ENCODE results near the gene KCNC1.

Gene KCNC1

DNA sequence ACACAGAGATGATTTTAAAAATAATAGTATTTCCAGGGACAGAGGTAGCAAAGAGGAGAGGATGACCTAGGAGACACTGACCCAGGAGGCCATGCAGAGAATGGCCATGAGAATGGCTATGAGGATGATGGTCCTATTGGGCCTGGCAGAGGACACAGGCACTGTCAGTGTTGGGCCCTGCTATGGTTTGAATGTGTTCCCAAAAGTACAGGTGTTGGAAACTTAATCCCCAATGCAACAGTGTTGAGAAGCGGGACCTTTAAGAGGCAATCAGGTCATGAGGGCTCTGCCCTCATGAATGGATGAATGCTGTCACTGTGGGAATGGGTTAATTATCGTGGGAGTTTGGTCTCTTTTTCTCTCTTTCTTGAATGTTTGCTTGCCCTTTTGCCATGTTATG lies 61.6 kb downstream of the KCNC1 start:
- no peak for DNase-seq

- DNase-seq: no peak
Measured at GRCh38 chr11:17798253-17798652, 63.7 kb downstream of the KCNC1 start.

- no peak for DNase-seq
Measured at GRCh38 chr11:17798716-17799115, 64.1 kb downstream of the KCNC1 start.

DNA sequence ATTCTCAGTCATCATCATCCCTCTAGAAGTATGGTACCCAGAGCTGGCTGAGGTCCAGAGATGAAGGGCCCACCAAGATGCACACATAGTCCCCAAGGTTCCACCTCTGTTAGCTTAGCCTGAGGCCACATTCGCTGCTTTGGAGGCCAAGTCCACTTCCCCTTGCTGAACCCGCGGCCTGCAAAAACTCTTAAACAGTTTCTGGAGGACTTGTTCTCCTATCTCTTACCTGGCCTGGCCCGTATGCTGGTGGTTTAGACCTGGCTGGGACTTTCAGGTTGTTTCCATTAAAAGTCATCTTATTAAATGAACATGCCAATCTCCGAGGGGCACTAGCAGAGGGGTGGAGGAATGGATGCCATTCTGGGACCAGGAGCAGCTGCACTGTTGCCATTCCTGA lies 64.6 kb downstream of the KCNC1 start:
- DNase-seq: no peak

DNA sequence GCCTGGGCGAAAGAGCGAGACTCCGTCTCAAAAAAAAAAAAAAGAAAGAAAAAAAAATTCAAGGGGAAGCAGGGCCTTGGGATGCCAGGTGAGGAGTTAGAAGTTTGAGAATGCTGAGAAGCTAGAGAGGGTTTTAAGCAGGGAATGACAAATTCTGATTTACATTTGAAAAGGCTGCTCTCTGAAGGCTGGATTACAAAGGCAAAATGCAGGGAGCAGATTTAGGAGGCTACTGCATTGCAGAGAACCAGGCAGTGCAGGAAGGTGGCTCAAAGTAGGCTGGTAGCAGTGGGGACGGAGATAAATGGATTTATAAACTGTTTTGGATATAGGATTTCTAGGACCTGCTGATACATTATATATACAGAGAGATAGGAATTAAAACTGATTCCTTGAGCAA lies 66.6 kb downstream of the KCNC1 start:
- DNase-seq: no peak

DNA sequence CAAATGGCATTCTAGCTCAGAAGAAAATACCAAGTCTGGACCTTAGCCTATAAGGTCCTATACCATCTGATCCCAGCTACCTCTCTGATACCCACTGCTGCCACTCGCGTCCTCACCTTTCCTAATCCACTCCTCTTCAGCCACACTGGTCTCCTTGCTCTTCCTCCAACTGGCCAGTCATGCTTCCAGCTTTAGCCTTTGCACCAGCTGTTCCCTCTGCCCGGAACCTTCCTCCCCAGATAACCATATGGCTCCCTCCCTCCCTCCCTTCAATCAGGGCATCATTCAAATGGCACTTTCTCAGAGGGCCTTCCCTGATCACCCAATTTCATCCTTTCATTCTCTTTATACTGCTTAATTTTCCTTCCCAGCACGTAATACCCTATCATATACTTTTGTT lies 67.9 kb downstream of the KCNC1 start:
- DNase-seq: no peak

- DNase-seq: no peak
Measured at GRCh38 chr11:17803754-17804334, 69.3 kb downstream of the KCNC1 start.

- no peak for DNase-seq
Measured at GRCh38 chr11:17805043-17805442, 70.5 kb downstream of the KCNC1 start.

- no peak for DNase-seq
Measured at GRCh38 chr11:17805873-17806272, 71.3 kb downstream of the KCNC1 start.

DNA sequence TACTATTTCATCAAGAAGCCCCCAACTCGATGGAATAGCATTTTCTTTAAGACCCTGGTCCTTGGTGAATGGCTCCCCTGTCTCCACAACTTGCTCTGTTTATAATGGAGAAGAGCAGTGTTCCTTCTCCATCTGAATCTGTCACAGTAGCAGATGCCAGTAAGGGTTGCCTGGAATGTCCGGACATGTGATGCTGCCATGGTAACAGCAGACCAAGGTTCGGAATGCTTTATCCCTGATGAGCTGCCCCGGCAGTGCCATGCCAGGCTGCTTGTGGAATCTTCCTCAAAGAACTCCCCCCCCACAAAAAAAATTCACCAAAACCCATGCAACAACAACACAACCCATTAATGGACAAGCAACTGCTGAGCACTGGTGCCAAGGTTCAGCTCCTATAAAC lies 72.5 kb downstream of the KCNC1 start:
- DNase-seq: no peak

DNA sequence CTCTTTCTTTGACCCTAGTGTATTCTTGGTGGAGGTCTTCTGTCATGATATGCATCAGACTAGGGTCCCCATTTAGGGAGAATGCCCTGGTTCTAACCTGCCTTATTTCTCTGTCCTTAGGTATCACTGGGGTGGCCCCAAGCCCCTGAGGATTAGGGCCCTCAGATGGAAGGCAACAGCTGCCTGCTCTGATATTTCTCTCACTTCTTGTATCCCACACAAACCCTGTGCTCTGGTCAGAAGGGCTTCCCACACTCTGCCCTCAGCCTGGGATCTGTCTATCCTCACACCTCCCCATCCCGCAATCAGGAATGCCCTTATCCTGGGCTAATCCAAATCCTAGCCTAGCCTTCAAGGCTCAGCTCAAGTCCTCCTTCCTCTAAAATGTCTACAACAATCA lies 75.5 kb downstream of the KCNC1 start:
- DNase-seq: no peak

DNA sequence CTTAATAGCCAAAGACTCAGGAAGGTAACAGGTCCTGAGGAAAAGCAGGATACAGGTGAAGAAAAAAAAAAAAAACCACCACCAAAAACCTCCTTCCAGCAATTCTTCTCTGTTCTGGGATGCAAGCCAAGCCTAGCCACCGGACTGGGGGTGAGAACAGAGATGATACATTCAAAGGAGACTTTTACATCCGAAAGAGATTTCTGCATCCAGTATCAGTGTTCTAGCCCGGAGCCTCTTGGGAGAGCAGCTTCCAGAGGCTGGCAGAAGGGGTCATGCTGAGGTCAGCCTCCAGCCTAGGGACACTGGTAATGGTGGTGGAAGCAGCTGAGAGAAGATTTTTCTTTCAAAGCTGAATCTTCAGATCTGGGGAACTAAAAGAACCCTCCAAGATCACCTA lies 76.2 kb downstream of the KCNC1 start:
- no peak for DNase-seq

DNA sequence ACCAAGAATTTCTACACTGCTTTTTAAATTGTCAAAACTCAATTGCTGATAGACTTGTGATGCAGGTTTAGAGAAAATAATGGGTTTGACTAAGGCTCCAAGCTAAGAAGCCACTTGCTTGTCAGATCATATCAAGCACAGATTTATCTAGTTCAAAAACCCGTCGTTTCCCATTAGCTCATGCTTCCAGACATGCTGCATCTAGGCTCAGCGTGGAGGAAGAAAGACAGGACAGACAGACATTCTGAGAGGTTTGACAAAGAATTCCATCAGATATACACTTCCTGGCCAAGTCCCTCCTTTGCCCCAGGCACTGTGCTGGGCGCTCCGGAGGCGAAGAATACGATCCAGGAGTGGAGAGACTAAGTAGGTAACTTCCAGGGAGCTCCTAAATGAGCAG lies 76.8 kb downstream of the KCNC1 start:
- no peak for DNase-seq

- DNase-seq: no peak
Measured at GRCh38 chr11:17812091-17812864, 77.7 kb downstream of the KCNC1 start.

DNA sequence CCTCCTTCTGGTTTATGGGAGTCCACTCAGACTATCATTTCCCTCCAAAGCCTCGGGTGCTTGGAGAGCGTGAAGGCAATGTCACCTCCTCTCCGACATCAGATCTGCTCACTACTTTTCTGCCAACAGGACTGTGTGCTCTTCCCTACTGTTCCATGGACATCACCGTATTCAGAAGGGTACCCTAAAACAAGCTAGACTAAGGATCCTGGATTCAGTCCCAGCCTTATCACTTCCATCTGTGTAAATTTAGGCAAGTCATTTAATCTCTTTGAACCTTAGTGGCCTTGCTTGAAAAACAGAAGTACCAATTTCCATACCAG lies 78.2 kb downstream of the KCNC1 start:
- no peak for DNase-seq

DNA sequence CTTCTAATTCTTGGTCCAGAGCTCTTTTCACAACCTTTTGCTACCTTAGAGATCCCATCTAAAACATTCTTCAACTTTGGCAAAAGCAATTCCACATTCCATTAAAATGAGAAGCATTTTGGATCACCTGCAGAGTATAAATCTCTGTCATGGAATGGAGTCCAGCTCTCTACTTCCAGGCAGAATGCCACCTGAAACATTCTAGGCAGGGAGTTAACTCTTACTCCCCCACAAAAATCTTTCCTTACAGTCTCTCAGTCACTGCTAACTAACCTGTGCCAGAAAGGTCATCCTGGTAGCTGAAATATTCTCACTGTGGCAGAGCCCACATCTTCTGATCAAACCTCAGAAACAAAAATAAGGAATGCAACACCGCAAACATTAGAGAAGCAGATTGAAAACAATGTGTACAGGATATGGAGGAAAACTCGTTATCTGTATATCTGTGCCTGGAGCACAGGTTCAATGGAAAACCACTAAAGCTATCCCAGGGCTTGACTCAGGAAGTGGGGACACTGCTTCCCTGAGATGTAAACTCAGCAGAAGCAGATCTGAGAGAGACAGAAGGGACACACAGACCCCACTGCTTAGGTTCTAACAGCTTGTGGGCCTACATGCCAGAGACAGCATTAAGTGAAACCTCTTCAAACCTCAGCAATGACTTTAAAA lies 78.9 kb downstream of the KCNC1 start:
- DNase-seq: no peak

GRCh38 chr11:17814546-17814945 lies 80.0 kb downstream of the KCNC1 start:
- no peak for DNase-seq

GRCh38 chr11:17816232-17816931 lies 81.8 kb downstream of the KCNC1 start:
- DNase-seq: no peak

- DNase-seq: no peak
Measured at GRCh38 chr11:17821648-17822400, 87.2 kb downstream of the KCNC1 start.

DNA sequence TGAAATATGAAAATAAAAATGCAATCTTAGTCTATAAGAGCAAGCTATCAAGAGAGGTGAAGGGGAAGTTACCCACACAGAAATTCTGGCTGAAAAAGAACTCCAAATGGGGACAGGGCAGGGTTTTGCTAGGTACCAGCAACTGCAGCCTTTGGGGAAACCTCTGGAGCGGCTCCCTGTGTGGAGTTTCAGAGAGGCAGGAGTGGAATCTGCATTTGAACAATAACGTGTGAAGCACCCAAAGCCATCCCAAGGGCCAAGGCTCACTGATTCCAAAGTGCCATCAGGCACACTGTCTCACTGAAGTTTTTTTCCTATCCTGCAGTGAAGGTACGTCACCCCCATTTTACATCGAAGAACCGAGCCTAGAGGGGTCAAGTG lies 87.8 kb downstream of the KCNC1 start:
- DNase-seq: no peak

DNA sequence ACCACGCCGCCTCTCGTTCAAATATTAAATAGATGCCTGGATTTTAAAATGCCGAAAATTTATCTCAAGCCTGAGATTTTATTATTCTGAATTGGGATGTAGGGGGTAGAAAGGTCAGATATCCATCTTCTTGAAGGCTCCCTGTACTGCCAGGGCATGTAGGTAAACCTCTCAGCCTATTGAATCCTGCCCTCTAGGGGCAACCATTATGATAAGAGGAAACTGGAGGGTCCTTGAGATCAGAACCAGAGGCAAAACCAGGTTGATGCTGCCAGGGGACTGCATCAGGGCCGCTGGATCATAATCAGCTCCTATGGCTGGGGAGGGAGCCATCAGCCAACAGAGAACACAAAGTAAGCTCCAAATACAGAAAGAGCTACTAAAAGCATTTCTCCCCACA lies 92.4 kb downstream of the KCNC1 start:
- no peak for DNase-seq

DNA sequence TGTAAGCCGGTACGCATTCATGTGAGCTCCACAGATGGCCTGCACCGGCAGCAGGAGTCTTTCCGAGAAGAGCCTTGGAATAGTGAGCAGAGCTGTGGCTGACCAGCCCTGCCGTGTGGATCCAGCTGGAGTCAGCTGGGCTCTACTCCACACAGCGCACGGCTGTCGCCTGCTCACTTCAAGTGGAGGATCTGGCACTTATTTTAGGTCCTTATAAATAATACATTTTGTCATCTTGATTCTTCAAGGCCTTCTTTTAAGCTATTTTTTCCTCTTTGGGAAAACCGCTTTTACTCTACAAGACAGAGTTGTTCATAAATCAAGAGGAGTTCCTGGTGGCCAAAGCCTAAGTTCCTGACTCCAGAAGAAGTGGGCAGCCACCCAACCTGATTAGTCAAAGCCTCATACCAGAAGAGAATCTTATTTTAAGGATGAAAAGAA lies 93.8 kb downstream of the KCNC1 start:
- no peak for DNase-seq

DNA sequence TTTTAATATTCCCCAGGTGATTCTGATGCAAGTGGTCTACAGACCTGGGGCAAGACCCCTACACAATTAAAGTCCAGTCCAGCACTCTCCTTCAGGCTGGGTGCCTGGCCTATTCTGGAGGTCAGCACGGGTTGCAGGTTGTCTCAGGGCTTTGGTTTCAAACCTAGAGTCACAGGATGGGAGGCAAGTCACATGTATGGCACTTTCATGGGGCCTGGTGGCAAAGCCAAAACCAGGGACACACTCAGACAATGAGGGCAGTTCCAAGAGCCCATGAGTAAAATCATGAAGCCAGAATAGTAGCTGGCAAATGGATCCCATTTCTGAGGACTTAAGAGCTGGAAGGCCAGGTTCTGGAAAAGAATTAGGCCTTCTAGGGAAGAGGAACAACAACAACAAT lies 96.6 kb downstream of the KCNC1 start:
- no peak for DNase-seq

Measured in activated naive CD4-positive, alpha-beta T cell (primary cell).